Measurements from ENCODE around the gene POMP.

Gene POMP

GRCh38 chr13:28704282-28704681, 45.4 kb downstream of the POMP start:
- no peak for DNase-seq

GRCh38 chr13:28704919-28705318, 46.0 kb downstream of the POMP start:
- DNase-seq: no peak

DNA sequence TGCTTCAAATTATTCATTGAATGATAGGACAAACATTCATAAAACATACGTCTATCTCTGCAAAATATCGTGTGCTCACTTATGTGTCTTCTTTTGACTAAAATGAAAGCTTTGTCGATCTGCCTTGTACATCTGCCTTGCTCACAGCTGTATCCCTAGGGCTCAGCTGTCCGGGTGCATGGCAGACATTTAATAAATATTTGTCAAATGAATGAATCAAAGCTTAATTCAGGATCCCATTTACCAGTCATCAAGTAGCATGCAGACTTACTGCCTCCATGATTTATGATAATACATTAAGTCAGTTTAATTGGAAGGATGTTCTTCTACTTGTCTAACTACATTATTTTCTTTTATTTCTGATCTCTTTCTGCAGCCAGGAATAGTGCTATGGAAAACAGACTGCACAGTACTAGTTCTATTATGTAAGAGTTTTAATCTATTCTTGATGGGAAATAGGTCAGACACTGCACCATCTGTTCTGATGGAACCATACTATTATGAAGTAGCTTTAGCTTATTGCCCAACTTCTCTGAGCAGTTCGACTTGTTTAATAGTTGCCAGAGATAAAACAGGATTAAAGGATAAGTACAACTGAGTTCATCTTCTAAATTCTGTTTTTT, 46.6 kb downstream of the POMP start:
- no peak for DNase-seq

GRCh38 chr13:28707629-28708427, 48.9 kb downstream of the POMP start:
- DNase-seq: no peak

GRCh38 chr13:28710161-28710560, 51.2 kb downstream of the POMP start:
- no peak for DNase-seq

DNA sequence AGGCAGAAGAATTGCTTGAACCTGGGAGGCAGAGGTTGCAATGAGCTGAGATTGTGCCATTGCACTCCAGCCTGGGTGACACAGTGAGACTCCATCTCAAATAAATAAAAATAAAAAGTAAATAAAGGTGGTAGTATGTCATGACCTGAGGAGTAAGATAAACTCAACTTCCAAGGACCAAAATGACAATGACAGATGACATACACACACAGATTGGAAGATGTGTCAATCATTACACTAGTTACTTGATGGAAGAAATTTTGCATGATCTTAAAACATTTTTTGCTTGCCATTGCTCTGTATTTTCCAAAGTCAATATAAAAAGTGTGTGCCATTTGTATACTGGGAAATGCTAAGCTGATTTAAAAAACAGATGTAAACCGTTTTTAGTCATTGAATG, 55.7 kb downstream of the POMP start:
- no peak for DNase-seq

DNA sequence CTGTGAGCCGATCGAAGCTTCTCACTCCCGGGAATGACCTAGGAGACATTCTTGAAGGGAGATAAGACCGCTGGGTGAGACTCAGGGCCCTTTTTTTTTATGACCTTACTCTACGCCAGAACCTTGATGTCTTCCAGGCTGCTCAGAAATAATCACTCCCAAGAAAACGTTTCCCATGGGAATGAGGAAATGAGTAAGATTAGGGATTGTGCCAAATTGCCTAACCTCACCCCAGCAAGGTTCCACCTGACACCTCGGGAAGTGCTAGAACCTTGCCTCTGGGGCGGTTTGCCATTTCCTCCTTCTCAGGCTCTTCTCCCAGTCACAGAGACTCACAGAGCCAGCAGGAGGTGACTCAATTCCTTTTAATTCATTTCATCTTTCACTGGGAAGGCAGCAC, 57.6 kb downstream of the POMP start:
- DNase-seq: no peak

DNA sequence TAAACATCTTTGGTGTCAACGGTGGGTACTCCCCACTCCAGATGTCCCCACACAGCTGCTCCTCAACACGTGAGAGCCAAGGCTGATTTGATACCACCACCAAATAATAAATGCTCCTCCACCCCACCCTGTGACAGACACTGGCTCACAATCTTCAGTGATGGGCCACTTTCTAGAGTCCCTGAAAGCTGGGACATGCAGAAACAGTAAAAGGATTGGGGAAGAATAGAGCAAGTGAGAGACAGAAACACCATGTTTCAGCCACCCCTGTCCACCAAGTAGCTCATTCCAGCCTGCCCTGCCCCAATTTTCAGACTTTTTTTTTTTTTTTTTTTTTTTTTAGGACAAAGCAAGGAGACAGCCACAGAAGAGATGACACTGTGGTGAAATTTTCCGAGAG, 58.2 kb downstream of the POMP start:
- no peak for DNase-seq

DNA sequence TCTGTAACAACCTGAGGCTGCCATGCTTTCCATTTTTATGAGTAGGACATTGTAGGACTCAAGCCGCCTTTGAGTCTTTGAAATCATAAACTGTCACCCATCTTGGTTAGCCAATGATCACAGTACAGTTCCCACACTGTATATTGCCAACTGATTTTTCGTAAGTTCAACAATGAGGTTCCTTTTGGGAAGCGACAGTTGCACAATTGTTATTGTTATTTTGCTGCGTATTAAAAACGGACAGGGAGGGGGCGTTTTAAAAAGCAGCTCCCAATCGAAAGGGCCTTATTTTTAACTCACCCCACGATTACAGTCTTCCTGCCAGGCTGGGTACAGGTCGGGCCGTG, 59.2 kb downstream of the POMP start:
- DNase-seq: no peak

- DNase-seq: peak; percentile 78
These were observed 59.8 kb downstream of the POMP start, which contains the start of gene SLC46A3 for GRCh38 chr13:28718543-28719226. Gene SLC46A3, minus strand, starts transcription at chr13:28718970. Its CDS starts 972 bp downstream, at chr13:28717998.

- DNase-seq: no peak
These were observed 60.5 kb downstream of the POMP start for GRCh38 chr13:28719227-28720055.

DNA sequence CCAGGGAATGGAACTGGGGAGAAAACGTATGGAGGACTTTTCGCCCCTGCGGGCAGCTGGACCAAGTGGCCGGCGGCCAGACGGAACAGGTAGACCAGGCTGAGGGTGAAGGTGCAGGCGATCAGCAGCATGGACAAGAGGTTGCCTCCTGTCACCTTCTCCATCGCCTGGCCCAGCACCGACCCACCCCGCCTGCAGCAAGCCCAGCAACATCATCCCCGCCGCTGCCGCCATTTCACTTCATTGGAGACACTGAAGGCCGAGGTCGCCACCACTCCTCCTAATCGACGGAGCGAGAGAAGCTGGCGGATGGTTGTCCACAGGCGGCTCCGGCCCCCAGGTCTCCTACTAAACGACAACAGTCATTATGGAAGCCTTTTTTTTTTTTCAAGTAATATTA, 64.9 kb downstream of the POMP start:
- no peak for DNase-seq

DNA sequence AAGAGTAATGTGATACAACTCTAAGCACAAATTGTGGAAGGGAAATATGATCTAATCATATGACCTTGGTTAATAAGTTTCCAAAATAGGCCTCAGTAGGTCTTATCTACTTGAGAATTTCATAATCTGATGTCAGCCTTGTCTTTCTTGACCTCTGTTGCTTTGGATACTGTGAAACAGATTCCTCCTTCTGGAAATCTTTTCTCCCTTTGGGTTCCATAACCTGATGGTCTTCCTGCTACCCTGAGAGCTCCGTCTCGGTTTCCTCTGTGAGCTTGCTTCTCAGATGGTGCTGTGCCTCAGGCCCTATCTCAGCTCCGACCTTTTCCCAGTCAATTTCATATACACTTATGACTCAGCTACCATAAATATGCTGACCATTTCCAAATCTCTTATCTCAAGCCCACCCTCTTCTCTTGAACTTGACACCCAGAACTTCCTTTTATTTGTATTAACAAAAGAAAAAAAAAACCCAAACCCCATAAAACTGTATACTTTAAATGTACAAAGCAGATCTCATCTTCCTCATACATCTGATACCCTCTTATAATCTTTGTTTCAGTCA, 66.2 kb downstream of the POMP start:
- no peak for DNase-seq
